ENCODE measurements around the gene TUBB4A. TPM values are rescaled to one million over a fixed set of nuclear protein-coding genes. Genes with fewer than 3 reads are reported as not detected.

Gene TUBB4A
- total RNA-seq, 1 donor from 2014 or later = 4.0 TPM

DNA sequence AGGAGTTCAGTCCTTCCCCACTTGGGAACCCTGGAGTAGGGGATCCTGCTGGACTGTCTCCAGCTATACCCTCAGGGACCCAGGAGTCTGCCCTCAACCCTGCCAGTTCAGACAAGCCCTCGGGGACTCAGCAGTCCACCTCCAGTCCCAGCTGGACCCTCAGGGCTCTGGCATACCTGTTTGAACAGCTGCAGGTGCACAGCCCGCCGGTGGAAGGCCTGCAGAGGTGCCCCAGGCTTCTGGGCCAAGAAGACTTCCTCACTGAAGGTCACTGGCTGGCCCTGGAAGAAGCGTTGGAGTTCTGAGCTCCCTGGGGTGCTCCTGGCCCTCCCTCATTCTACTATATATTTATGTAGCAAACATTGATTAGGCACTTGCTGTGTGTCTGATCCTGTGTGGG is 29.4 kb downstream of the TUBB4A start:
- peaks cover 10% of the 10 kb centered on the region for H3K27me3 ChIP-seq (ENCODE audit: control insufficient read depth, insufficient read depth, low read length)
- H3K4me3 ChIP-seq (ENCODE audit: low read depth, low read length) = no peak overlapping the region
- DNase-seq (ENCODE audit: low read depth) = no peak
- TF ChIP-seq, protein P1, sequence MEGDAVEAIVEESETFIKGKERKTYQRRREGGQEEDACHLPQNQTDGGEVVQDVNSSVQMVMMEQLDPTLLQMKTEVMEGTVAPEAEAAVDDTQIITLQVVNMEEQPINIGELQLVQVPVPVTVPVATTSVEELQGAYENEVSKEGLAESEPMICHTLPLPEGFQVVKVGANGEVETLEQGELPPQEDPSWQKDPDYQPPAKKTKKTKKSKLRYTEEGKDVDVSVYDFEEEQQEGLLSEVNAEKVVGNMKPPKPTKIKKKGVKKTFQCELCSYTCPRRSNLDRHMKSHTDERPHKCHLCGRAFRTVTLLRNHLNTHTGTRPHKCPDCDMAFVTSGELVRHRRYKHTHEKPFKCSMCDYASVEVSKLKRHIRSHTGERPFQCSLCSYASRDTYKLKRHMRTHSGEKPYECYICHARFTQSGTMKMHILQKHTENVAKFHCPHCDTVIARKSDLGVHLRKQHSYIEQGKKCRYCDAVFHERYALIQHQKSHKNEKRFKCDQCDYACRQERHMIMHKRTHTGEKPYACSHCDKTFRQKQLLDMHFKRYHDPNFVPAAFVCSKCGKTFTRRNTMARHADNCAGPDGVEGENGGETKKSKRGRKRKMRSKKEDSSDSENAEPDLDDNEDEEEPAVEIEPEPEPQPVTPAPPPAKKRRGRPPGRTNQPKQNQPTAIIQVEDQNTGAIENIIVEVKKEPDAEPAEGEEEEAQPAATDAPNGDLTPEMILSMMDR (IDR thresholded peaks at IDR 0.05; ENCODE audit: insufficient read depth, low read length, poor library complexity, severe bottlenecking) = no peak
- H3K36me3 ChIP-seq (ENCODE audit: control insufficient read depth, insufficient read depth, low read length) = no peaks in the 10 kb centered on the region

DNA sequence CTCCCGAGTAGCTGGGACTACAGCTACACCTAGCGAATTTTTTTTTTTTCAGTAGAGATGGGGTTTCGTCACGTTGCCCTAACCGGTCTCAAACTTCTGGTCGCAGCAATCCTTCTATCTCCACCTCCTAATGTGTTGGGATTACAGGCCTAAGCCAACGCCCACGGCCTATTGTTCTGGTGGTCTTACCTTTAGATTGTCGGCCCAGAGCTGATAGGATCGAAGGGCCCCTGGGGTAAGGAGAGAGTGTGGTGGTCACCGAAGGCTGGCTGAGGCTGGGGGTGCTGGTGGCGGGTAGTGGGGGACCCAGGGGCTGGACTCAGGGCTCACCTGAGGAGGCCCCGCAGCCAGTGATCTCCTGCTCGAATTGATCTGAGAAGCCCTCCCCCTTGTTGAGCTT is 31.0 kb downstream of the TUBB4A start:
- TF ChIP-seq, protein P1 (IDR thresholded peaks at IDR 0.05; ENCODE audit: insufficient read depth, low read length, poor library complexity, severe bottlenecking) = no peak

GRCh38 chr19:6470173-6470572 is 31.9 kb downstream of the TUBB4A start:
- Histone ChIP-seq H3K27me3 (ENCODE audit: control insufficient read depth, insufficient read depth, low read length) (peaks cover 3% of the 10 kb centered on the region), H3K36me3 (ENCODE audit: control insufficient read depth, insufficient read depth, low read length) (no peaks in the 10 kb centered on the region), H3K4me3 (ENCODE audit: low read depth, low read length) (no peak overlapping the region)
- DNase-seq (ENCODE audit: low read depth) = no peak
- TF ChIP-seq, protein P1 (IDR thresholded peaks at IDR 0.05; ENCODE audit: insufficient read depth, low read length, poor library complexity, severe bottlenecking) = no peak

More for the DNA sequence above, 31.0 kb downstream of the TUBB4A start:
- Histone ChIP-seq H3K36me3 (ENCODE audit: control insufficient read depth, insufficient read depth, low read length) (no peaks in the 10 kb centered on the region), H3K4me3 (ENCODE audit: low read depth, low read length) (no peak overlapping the region), H3K27me3 (ENCODE audit: control insufficient read depth, insufficient read depth, low read length) (peaks cover 10% of the 10 kb centered on the region)
- DNase-seq (ENCODE audit: low read depth) = no peak

GRCh38 chr19:6467384-6467783 is 34.7 kb downstream of the TUBB4A start:
- Histone ChIP-seq H3K27me3 (ENCODE audit: control insufficient read depth, insufficient read depth, low read length) (no peaks in the 10 kb centered on the region), H3K36me3 (ENCODE audit: control insufficient read depth, insufficient read depth, low read length) (no peaks in the 10 kb centered on the region), H3K4me3 (ENCODE audit: low read depth, low read length) (no peak overlapping the region)
- DNase-seq (ENCODE audit: low read depth) = no peak
- TF ChIP-seq, protein P1 (IDR thresholded peaks at IDR 0.05; ENCODE audit: insufficient read depth, low read length, poor library complexity, severe bottlenecking) = no peak

- Histone ChIP-seq H3K27me3 (ENCODE audit: control insufficient read depth, insufficient read depth, low read length) (no peaks in the 10 kb centered on the region), H3K36me3 (ENCODE audit: control insufficient read depth, insufficient read depth, low read length) (no peaks in the 10 kb centered on the region), H3K4me3 (ENCODE audit: low read depth, low read length) (no peak overlapping the region)
- DNase-seq (ENCODE audit: low read depth) = no peak
- TF ChIP-seq, protein P1 (IDR thresholded peaks at IDR 0.05; ENCODE audit: insufficient read depth, low read length, poor library complexity, severe bottlenecking) = no peak
These were observed 35.4 kb downstream of the TUBB4A start for GRCh38 chr19:6466526-6467248.

GRCh38 chr19:6465663-6466062 is 36.4 kb downstream of the TUBB4A start:
- TF ChIP-seq, protein P1 (IDR thresholded peaks at IDR 0.05; ENCODE audit: insufficient read depth, low read length, poor library complexity, severe bottlenecking) = no peak
- H3K27me3 ChIP-seq (ENCODE audit: control insufficient read depth, insufficient read depth, low read length) = no peaks in the 10 kb centered on the region
- H3K4me3 ChIP-seq (ENCODE audit: low read depth, low read length) = no peak overlapping the region
- DNase-seq (ENCODE audit: low read depth) = no peak
- H3K36me3 ChIP-seq (ENCODE audit: control insufficient read depth, insufficient read depth, low read length) = no peaks in the 10 kb centered on the region

Measured in kidney epithelial cell (primary cell).